Measurements from ENCODE around the gene PSG11.
"Not testable (repeated sequence)": the region's sequence is repeated elsewhere in the genome, so short reads cannot be mapped to it uniquely, and the experiment has no call there.

PSG11 gene

GRCh38 chr19:43026369-43026768 is at the start of gene PSG11:
Gene PSG11, minus strand, starts transcription at chr19:43026469. Its CDS starts 97 bp downstream, at chr19:43026372.
- not testable (repeated sequence) for H3K4me3 Mint-ChIP-seq; H3K4me1 Mint-ChIP-seq (ENCODE audit: low read depth); H3K27me3 Mint-ChIP-seq (ENCODE audit: low read depth); H3K27ac Mint-ChIP-seq; H3K36me3 Mint-ChIP-seq (ENCODE audit: low read depth); H3K9me3 Mint-ChIP-seq

- not testable (repeated sequence) for H3K4me3 Mint-ChIP-seq; H3K9me3 Mint-ChIP-seq; H3K27me3 Mint-ChIP-seq (ENCODE audit: low read depth); H3K27ac Mint-ChIP-seq; H3K4me1 Mint-ChIP-seq (ENCODE audit: low read depth); H3K36me3 Mint-ChIP-seq (ENCODE audit: low read depth)
These were observed 36.1 kb upstream of the PSG11 start for GRCh38 chr19:43062418-43062817.

GRCh38 chr19:43061326-43061725 is 35.1 kb upstream of the PSG11 start:
- H3K4me1 Mint-ChIP-seq (ENCODE audit: low read depth); H3K27ac Mint-ChIP-seq; H3K36me3 Mint-ChIP-seq (ENCODE audit: low read depth); H3K4me3 Mint-ChIP-seq; H3K27me3 Mint-ChIP-seq (ENCODE audit: low read depth): not testable (repeated sequence)
- H3K9me3 Mint-ChIP-seq: peaks cover 14% of the 10 kb centered on the region

- H3K4me3 Mint-ChIP-seq; H3K4me1 Mint-ChIP-seq (ENCODE audit: low read depth); H3K27ac Mint-ChIP-seq; H3K36me3 Mint-ChIP-seq (ENCODE audit: low read depth); H3K27me3 Mint-ChIP-seq (ENCODE audit: low read depth): not testable (repeated sequence)
- H3K9me3 Mint-ChIP-seq: peaks cover 20% of the 10 kb centered on the region
These were observed 34.0 kb upstream of the PSG11 start for GRCh38 chr19:43060254-43060653.

GRCh38 chr19:43059482-43059881 is 33.2 kb upstream of the PSG11 start:
- H3K27me3 Mint-ChIP-seq (ENCODE audit: low read depth); H3K36me3 Mint-ChIP-seq (ENCODE audit: low read depth); H3K27ac Mint-ChIP-seq; H3K4me1 Mint-ChIP-seq (ENCODE audit: low read depth); H3K4me3 Mint-ChIP-seq: not testable (repeated sequence)
- H3K9me3 Mint-ChIP-seq: peaks cover 28% of the 10 kb centered on the region

- H3K9me3 Mint-ChIP-seq: peaks cover 36% of the 10 kb centered on the region
- H3K4me1 Mint-ChIP-seq (ENCODE audit: low read depth); H3K27ac Mint-ChIP-seq; H3K36me3 Mint-ChIP-seq (ENCODE audit: low read depth); H3K27me3 Mint-ChIP-seq (ENCODE audit: low read depth); H3K4me3 Mint-ChIP-seq: not testable (repeated sequence)
These were observed 32.2 kb upstream of the PSG11 start for GRCh38 chr19:43058440-43058839.

GRCh38 chr19:43047966-43048365 is 21.7 kb upstream of the PSG11 start:
- not testable (repeated sequence) for H3K9me3 Mint-ChIP-seq; H3K4me3 Mint-ChIP-seq; H3K27ac Mint-ChIP-seq; H3K36me3 Mint-ChIP-seq (ENCODE audit: low read depth); H3K4me1 Mint-ChIP-seq (ENCODE audit: low read depth); H3K27me3 Mint-ChIP-seq (ENCODE audit: low read depth)

- not testable (repeated sequence) for H3K4me3 Mint-ChIP-seq; H3K4me1 Mint-ChIP-seq (ENCODE audit: low read depth); H3K27ac Mint-ChIP-seq; H3K36me3 Mint-ChIP-seq (ENCODE audit: low read depth); H3K9me3 Mint-ChIP-seq; H3K27me3 Mint-ChIP-seq (ENCODE audit: low read depth)
These were observed 20.3 kb upstream of the PSG11 start for GRCh38 chr19:43046578-43046977.

- H3K4me1 Mint-ChIP-seq (ENCODE audit: low read depth); H3K27me3 Mint-ChIP-seq (ENCODE audit: low read depth); H3K9me3 Mint-ChIP-seq; H3K36me3 Mint-ChIP-seq (ENCODE audit: low read depth); H3K4me3 Mint-ChIP-seq; H3K27ac Mint-ChIP-seq: not testable (repeated sequence)
These were observed 17.4 kb upstream of the PSG11 start for GRCh38 chr19:43043492-43044180.

GRCh38 chr19:43031645-43032044 is 5.4 kb upstream of the PSG11 start:
- not testable (repeated sequence) for H3K27me3 Mint-ChIP-seq (ENCODE audit: low read depth); H3K27ac Mint-ChIP-seq; H3K4me1 Mint-ChIP-seq (ENCODE audit: low read depth); H3K9me3 Mint-ChIP-seq; H3K36me3 Mint-ChIP-seq (ENCODE audit: low read depth); H3K4me3 Mint-ChIP-seq

- no peak overlapping the region for H3K27ac Mint-ChIP-seq
- no peak overlapping the region for H3K4me3 Mint-ChIP-seq
- H3K27me3 Mint-ChIP-seq (ENCODE audit: low read depth): no peaks in the 10 kb centered on the region
- no peaks in the 10 kb centered on the region for H3K9me3 Mint-ChIP-seq
- no peaks in the 10 kb centered on the region for H3K36me3 Mint-ChIP-seq (ENCODE audit: low read depth)
- no peaks in the 10 kb centered on the region for H3K4me1 Mint-ChIP-seq (ENCODE audit: low read depth)
These were observed 2.6 kb upstream of the PSG11 start for GRCh38 chr19:43028866-43029265.

- H3K4me1 Mint-ChIP-seq (ENCODE audit: low read depth); H3K4me3 Mint-ChIP-seq; H3K36me3 Mint-ChIP-seq (ENCODE audit: low read depth); H3K27ac Mint-ChIP-seq; H3K9me3 Mint-ChIP-seq; H3K27me3 Mint-ChIP-seq (ENCODE audit: low read depth): not testable (repeated sequence)
These were observed 1.7 kb upstream of the PSG11 start for GRCh38 chr19:43027985-43028384.

- not testable (repeated sequence) for H3K27me3 Mint-ChIP-seq (ENCODE audit: low read depth); H3K4me3 Mint-ChIP-seq; H3K36me3 Mint-ChIP-seq (ENCODE audit: low read depth); H3K4me1 Mint-ChIP-seq (ENCODE audit: low read depth); H3K9me3 Mint-ChIP-seq; H3K27ac Mint-ChIP-seq
These were observed 792 bp upstream of the PSG11 start for GRCh38 chr19:43027061-43027460.

- not testable (repeated sequence) for H3K9me3 Mint-ChIP-seq; H3K36me3 Mint-ChIP-seq (ENCODE audit: low read depth); H3K4me3 Mint-ChIP-seq; H3K4me1 Mint-ChIP-seq (ENCODE audit: low read depth); H3K27me3 Mint-ChIP-seq (ENCODE audit: low read depth); H3K27ac Mint-ChIP-seq
These were observed 4.2 kb downstream of the PSG11 start for GRCh38 chr19:43022098-43022497.

GRCh38 chr19:43021629-43022028 is 4.6 kb downstream of the PSG11 start:
- H3K4me1 Mint-ChIP-seq (ENCODE audit: low read depth); H3K36me3 Mint-ChIP-seq (ENCODE audit: low read depth); H3K4me3 Mint-ChIP-seq; H3K9me3 Mint-ChIP-seq; H3K27me3 Mint-ChIP-seq (ENCODE audit: low read depth); H3K27ac Mint-ChIP-seq: not testable (repeated sequence)

GRCh38 chr19:43019588-43019987 is 6.7 kb downstream of the PSG11 start:
- H3K4me3 Mint-ChIP-seq; H3K9me3 Mint-ChIP-seq; H3K4me1 Mint-ChIP-seq (ENCODE audit: low read depth); H3K27ac Mint-ChIP-seq; H3K27me3 Mint-ChIP-seq (ENCODE audit: low read depth); H3K36me3 Mint-ChIP-seq (ENCODE audit: low read depth): not testable (repeated sequence)

Measured in T-helper 1 cell treated with Interleukin-12 subunit alpha and Interleukin-12 subunit beta and Interleukin-4 antibody, amounts not matched to agents 30 μg/mL and 1 μg/mL, for 36 hours (primary cell).